Measurements from ENCODE around the gene ANAPC2. TPM values are rescaled to one million over a fixed set of nuclear protein-coding genes. Genes with fewer than 3 reads are reported as not detected.

ANAPC2 gene
- total and polyA plus RNA-seq, 4 donors: 31.9 to 60.9 (median 41.1) TPM

- Histone ChIP-seq H3K36me3 (ENCODE audit: control insufficient read depth in 4 of 4, insufficient read depth in 4 of 4, low read length in 4 of 4) (peaks cover 8 to 89% (median 32%) of the 10 kb centered on the region in 4 donors), H3K4me3 (no peak overlapping the region), H3K27me3 (ENCODE audit: control insufficient read depth in 3 of 3, insufficient read depth in 3 of 3, low read length in 2 of 3) (no peaks in the 10 kb centered on the region), H3K9me3 (ENCODE audit: control insufficient read depth in 4 of 4, insufficient read depth in 3 of 4, low read length in 3 of 4) (peaks cover 0 to 2% (median 0%) of the 10 kb centered on the region in 4 donors), H3K9ac (ENCODE audit: insufficient read depth in 1 of 2, low read length in 2 of 2) (no peak overlapping the region), H3K4me1 (ENCODE audit: control insufficient read depth in 5 of 5, insufficient read depth in 5 of 5, low read length in 5 of 5) (peaks cover 0 to 12% (median 2%) of the 10 kb centered on the region in 5 donors), H3K27ac (ENCODE audit: low read depth in 1 of 2, low read length in 1 of 2) (no peak overlapping the region)
- WGBS, 2 donors: 96 to 97% methylated on average over 19 to 22 of the region's 22 CpGs
- no peak for DNase-seq
- no peak for TF ChIP-seq CTCF (IDR thresholded peaks at IDR 0.05; ENCODE audit: control extremely low read depth, extremely low read depth)
- ATAC-seq (ENCODE audit: insufficient read depth, low FRiP score): no peak
Observed at GRCh38 chr9:137181680-137182079, 6.7 kb downstream of the ANAPC2 start.

- ATAC-seq (ENCODE audit: insufficient read depth, low FRiP score) (no peak), DNase-seq (no peak)
- Histone ChIP-seq H3K4me1 (ENCODE audit: control insufficient read depth in 5 of 5, insufficient read depth in 5 of 5, low read length in 5 of 5) (peaks cover 0 to 1% (median 0%) of the 10 kb centered on the region in 5 donors), H3K9me3 (ENCODE audit: control insufficient read depth in 4 of 4, insufficient read depth in 3 of 4, low read length in 3 of 4) (peaks cover 0 to 2% (median 0%) of the 10 kb centered on the region in 4 donors), H3K9ac (ENCODE audit: insufficient read depth in 1 of 2, low read length in 2 of 2) (no peak overlapping the region), H3K4me3 (no peak overlapping the region), H3K36me3 (ENCODE audit: control insufficient read depth in 4 of 4, insufficient read depth in 4 of 4, low read length in 4 of 4) (peaks cover 8 to 79% (median 29%) of the 10 kb centered on the region in 4 donors), H3K27ac (ENCODE audit: low read depth in 1 of 2, low read length in 1 of 2) (no peak overlapping the region), H3K27me3 (ENCODE audit: control insufficient read depth in 3 of 3, insufficient read depth in 3 of 3, low read length in 2 of 3) (no peaks in the 10 kb centered on the region)
- WGBS, 2 donors: 95 to 97% methylated on average over 20 of the region's 20 CpGs
- TF ChIP-seq CTCF (IDR thresholded peaks at IDR 0.05; ENCODE audit: control extremely low read depth, extremely low read depth): no peak
Observed at GRCh38 chr9:137180491-137180890, 7.9 kb downstream of the ANAPC2 start.

- Histone ChIP-seq H3K4me3 (no peak overlapping the region), H3K27me3 (ENCODE audit: control insufficient read depth in 3 of 3, insufficient read depth in 3 of 3, low read length in 2 of 3) (no peaks in the 10 kb centered on the region), H3K27ac (ENCODE audit: low read depth in 1 of 2, low read length in 1 of 2) (no peak overlapping the region), H3K9ac (ENCODE audit: insufficient read depth in 1 of 2, low read length in 2 of 2) (no peak overlapping the region), H3K9me3 (ENCODE audit: control insufficient read depth in 4 of 4, insufficient read depth in 3 of 4, low read length in 3 of 4) (peaks cover 0 to 2% (median 0%) of the 10 kb centered on the region in 4 donors), H3K4me1 (ENCODE audit: control insufficient read depth in 5 of 5, insufficient read depth in 5 of 5, low read length in 5 of 5) (peaks cover 0 to 5% (median 0%) of the 10 kb centered on the region in 5 donors), H3K36me3 (ENCODE audit: control insufficient read depth in 4 of 4, insufficient read depth in 4 of 4, low read length in 4 of 4) (peaks cover 8 to 72% (median 27%) of the 10 kb centered on the region in 4 donors)
- ATAC-seq (ENCODE audit: insufficient read depth, low FRiP score) (no peak), DNase-seq (no peak)
- TF ChIP-seq CTCF (IDR thresholded peaks at IDR 0.05; ENCODE audit: control extremely low read depth, extremely low read depth): no peak
- WGBS, 2 donors: 96 to 97% methylated on average over 15 to 17 of the region's 17 CpGs
Observed at GRCh38 chr9:137179761-137180160, 8.6 kb downstream of the ANAPC2 start.
